Right lobe of liver (tissue), 6 donors: ENCODE measurements around the gene FAM184A. TPM values are rescaled to one million over a fixed set of nuclear protein-coding genes. Genes with fewer than 3 reads are reported as not detected.

ENCODE experiments used
- ATAC-seq, 4 donors: fragments of 200-7000 bp; cut with Tn5 transposase; one replicate each; pipeline ENCODE4 v1.9.1; 2020; ENCODE audit warnings: mild to moderate bottlenecking in 4 of 4, moderate library complexity in 4 of 4
- DNase-seq, 3 donors: peaks; one replicate each; pipeline ENCODE4 v3.0.0-alpha.2; 2020
- H3K27ac ChIP-seq, 3 donors: fragments of 200-600 bp; one replicate each; pipeline ENCODE4 v1.8.0; 2022
- H3K27me3 ChIP-seq, 2 donors: fragments of 200-600 bp; one replicate each; pipeline ENCODE4 v1.8.0; 2022
- H3K36me3 ChIP-seq, 4 donors: fragments of 200-600 bp; sonication (generic) in 1 of 4; one replicate each; pipeline versions ENCODE4 v1.5.1 to v1.8.0; 2017 to 2022; ENCODE audit warnings: control low read depth in 1 of 4
- H3K4me1 ChIP-seq, 4 donors: fragments of 200-600 bp; sonication (generic) in 1 of 4; one replicate each; pipeline versions ENCODE4 v1.5.1 to v1.8.0; 2017 to 2022; ENCODE audit warnings: control low read depth in 1 of 4
- H3K4me3 ChIP-seq, 3 donors: fragments of 200-600 bp; one replicate each; pipeline ENCODE4 v1.8.0; 2022
- H3K9me3 ChIP-seq, 4 donors: fragments of 200-600 bp; sonication (generic) in 1 of 4; one replicate each; pipeline versions ENCODE4 v1.5.1 to v1.8.0; 2017 to 2022; ENCODE audit warnings: control low read depth in 1 of 4
- CTCF ChIP-seq, 4 donors: fragments of 200-600 bp in 3 of 4; fragments of 450-650 bp in 1 of 4; IDR thresholded peaks; one replicate each; pipeline versions ENCODE4 v1.5.1 to v1.8.0; 2016 to 2022; ENCODE audit warnings: antibody characterized with exemption in 4 of 4, mild to moderate bottlenecking in 2 of 4
- POLR2A ChIP-seq: fragments of 450-650 bp; IDR thresholded peaks from one replicate; pipeline ENCODE4 v1.6.1; 2017; ENCODE audit warnings: antibody characterized with exemption, mild to moderate bottlenecking
- WGBS: methylation state at CpG from one replicate; pipeline ENCODE4 v1.1.6; 2018; ENCODE audit warnings: low coverage, low lambda C conversion rate; ENCODE audit not compliant: insufficient coverage; ENCODE audit errors: missing lambda C conversion rate; 5-methylcytosine and 5-hydroxymethylcytosine counted together
- intact Hi-C, 2 donors: fragments of 100-400 bp; cut with DNase I; formaldehyde crosslinking; loops; one replicate each; pipeline versions ENCODE4 v1.11.2 to v1.14.1; 2022
- total RNA-seq, 6 experiments: library from RNA; depleted of rRNA in 2 of 6; stranded (reverse); fragments of >200 nt in 2 of 6; fragmentation: NEBNext Ultra II Directional in 3 of 6; extraction: Animal tissue kit (Norgen Biotek cat#: 25700) in 3 of 6; gene quantifications; one replicate each; pipeline versions ENCODE4 v1.1.0 to v1.2.4, GENCODE V29; 2016 to 2023
- donor health status: DM: no; HTN: yes; CAD: no.
- donor health status: DM: no; HTN: no; CAD: no.
- donor health status: DM: no; HTN: no; CAD: no.
- donor health status: DM: no; HTN: yes; CAD: no.
- donor health status: DM: no; HTN: yes; CAD: no.

FAM184A gene
- total RNA-seq, 6 experiments from 2014 or later: 2.5 to 5.0 (median 3.2) TPM

GRCh38 chr6:119060255-119060907, 18.1 kb downstream of the FAM184A start:
- Histone ChIP-seq H3K36me3 (no peaks in the 10 kb centered on the region), H3K9me3 (no peaks in the 10 kb centered on the region), H3K4me1 (no peaks in the 10 kb centered on the region), H3K4me3 (no peak overlapping the region), H3K27me3 (no peaks in the 10 kb centered on the region), H3K27ac (no peak overlapping the region)
- TF ChIP-seq POLR2A (no peak), CTCF (IDR thresholded peaks at IDR 0.05) (no peak)
- intact Hi-C loops: no loop called here
- WGBS: 74% methylated on average over 4 of the region's 4 CpGs
- no peak for DNase-seq
- no peak for ATAC-seq

GRCh38 chr6:119055069-119055468, 23.4 kb downstream of the FAM184A start:
- Histone ChIP-seq H3K4me3 (no peak overlapping the region), H3K27me3 (no peaks in the 10 kb centered on the region), H3K36me3 (no peaks in the 10 kb centered on the region), H3K27ac (no peak overlapping the region), H3K4me1 (no peaks in the 10 kb centered on the region), H3K9me3 (no peaks in the 10 kb centered on the region)
- TF ChIP-seq POLR2A (no peak), CTCF (IDR thresholded peaks at IDR 0.05) (no peak)
- 88% methylated on average over 1 of the region's 1 CpG for WGBS
- DNase-seq: no peak
- no peak for ATAC-seq
- intact Hi-C loops: no loop called here

- no peak for DNase-seq
- intact Hi-C loops: no loop called here
- H3K9me3 ChIP-seq: no peaks in the 10 kb centered on the region
- WGBS: 54% methylated on average over 1 of the region's 1 CpG
- no peaks in the 10 kb centered on the region for H3K27me3 ChIP-seq
- no peaks in the 10 kb centered on the region for H3K4me1 ChIP-seq
- TF ChIP-seq POLR2A (no peak), CTCF (IDR thresholded peaks at IDR 0.05) (no peak)
- no peak overlapping the region for H3K27ac ChIP-seq
- H3K36me3 ChIP-seq: no peaks in the 10 kb centered on the region
- no peak overlapping the region for H3K4me3 ChIP-seq
- no peak for ATAC-seq
Observed at GRCh38 chr6:119052987-119053386, 25.5 kb downstream of the FAM184A start.

GRCh38 chr6:119052292-119052889, 26.1 kb downstream of the FAM184A start:
- Histone ChIP-seq H3K27me3 (no peaks in the 10 kb centered on the region), H3K4me1 (no peaks in the 10 kb centered on the region), H3K36me3 (no peaks in the 10 kb centered on the region), H3K4me3 (no peak overlapping the region), H3K9me3 (no peaks in the 10 kb centered on the region), H3K27ac (no peak overlapping the region)
- WGBS: 94% methylated on average over 2 of the region's 2 CpGs
- intact Hi-C loops: no loop called here
- DNase-seq (no peak), ATAC-seq (no peak)
- TF ChIP-seq POLR2A (no peak), CTCF (IDR thresholded peaks at IDR 0.05) (no peak)
